B cell (primary cell): Measurements from ENCODE around the gene TBATA. TPM values are rescaled to one million over a fixed set of nuclear protein-coding genes. Genes with fewer than 3 reads are reported as not detected.

Source experiments
- ATAC-seq: fragments of 200-7000 bp; cut with Tn5 transposase; one replicate; pipeline ENCODE4 v1.10.0; 2021; ENCODE audit warnings: low read depth, mild to moderate bottlenecking, moderate number of reproducible peaks, moderate library complexity
- CTCF ChIA-PET: fragments of 350-600 bp; sonication (Branson Sonifier 250); formaldehyde crosslinking; loops from one replicate; lab custom pipeline; 2021; ENCODE audit warnings: antibody characterized with exemption, inconsistent platforms; lab: Charles Lee
- POLR2A ChIA-PET: fragments of 350-600 bp; sonication (Branson Sonifier 250); formaldehyde crosslinking; loops from one replicate; lab custom pipeline; 2021; ENCODE audit warnings: antibody characterized with exemption; lab: Charles Lee
- DNase-seq: peaks from one replicate; pipeline ENCODE4 v3.0.0; 2013
- H2AFZ ChIP-seq: 2 replicates; pipeline ENCODE4 v1.6.1; 2012; ENCODE audit warnings: mild to moderate bottlenecking, low read depth, low read length; ENCODE audit not compliant: insufficient read depth, poor library complexity, severe bottlenecking
- H3K27ac ChIP-seq, 2 donors: 1 replicate in 1 of 2; 2 replicates in 1 of 2; pipeline ENCODE4 v1.5.1; 2012 to 2013; ENCODE audit warnings: low read length in 2 of 2, mild to moderate bottlenecking in 2 of 2, moderate library complexity in 1 of 2
- H3K27me3 ChIP-seq, 4 experiments: fragments of 200-600 bp in 1 of 4; sonication (generic) in 1 of 4; replicated peaks in 1 of 4; 1 replicate in 2 of 4; 2 replicates in 2 of 4; pipeline versions ENCODE4 v1.6.1 to v1.7.0; 2013 to 2016; ENCODE audit warnings: low read length in 3 of 4, mild to moderate bottlenecking in 2 of 4, mixed read lengths in 1 of 4, moderate library complexity in 1 of 4; ENCODE audit not compliant: insufficient read depth in 4 of 4, control insufficient read depth in 3 of 4; ENCODE audit errors: control extremely low read depth in 1 of 4
- H3K36me3 ChIP-seq, 2 experiments: replicated peaks in 1 of 2; 1 replicate in 1 of 2; 2 replicates in 1 of 2; pipeline versions ENCODE4 v1.6.1 to v1.7.1; 2013; ENCODE audit warnings: low read length in 1 of 2; ENCODE audit not compliant: insufficient read depth in 2 of 2, control insufficient read depth in 1 of 2; ENCODE audit errors: control extremely low read depth in 1 of 2, extremely low read depth in 1 of 2
- H3K4me1 ChIP-seq, 2 donors: fragments of 200-600 bp in 1 of 2; sonication (generic) in 1 of 2; 1 replicate in 1 of 2; 2 replicates in 1 of 2; pipeline versions ENCODE4 v1.5.1 to v1.6.1; 2013 to 2017; ENCODE audit warnings: low read length in 2 of 2; ENCODE audit not compliant: control insufficient read depth in 2 of 2, insufficient read depth in 2 of 2
- H3K4me2 ChIP-seq: replicated peaks from 2 replicates; pipeline ENCODE3; 2012; ENCODE audit warnings: mild to moderate bottlenecking, low read depth, low read length; ENCODE audit not compliant: poor library complexity, severe bottlenecking
- H3K4me3 ChIP-seq, 5 experiments: fragments of 200-600 bp in 1 of 5; sonication (generic) in 1 of 5; 1 replicate in 3 of 5; 2 replicates in 2 of 5; pipeline versions ENCODE4 v1.5.1 to v1.7.0; 2011 to 2016; ENCODE audit warnings: low read length in 4 of 5, mild to moderate bottlenecking in 4 of 5, low read depth in 2 of 5, control low read depth in 1 of 5, moderate library complexity in 1 of 5; ENCODE audit not compliant: insufficient read depth in 1 of 5; ENCODE audit errors: control extremely low read depth in 1 of 5, extremely low read depth in 1 of 5
- H3K79me2 ChIP-seq: fragments of 200-600 bp; sonication (generic); one replicate; pipeline ENCODE4 v1.6.0; 2016; ENCODE audit warnings: low read length; ENCODE audit not compliant: control insufficient read depth, insufficient read depth
- H3K9ac ChIP-seq: fragments of 200-600 bp; sonication (generic); 2 replicates; pipeline ENCODE4 v1.6.1; 2017; ENCODE audit warnings: mild to moderate bottlenecking, low read length, moderate library complexity
- H3K9me3 ChIP-seq, 3 donors: one replicate each; pipeline versions ENCODE4 v1.6.1 to v1.7.1; 2013; ENCODE audit warnings: low read length in 2 of 3; ENCODE audit not compliant: control insufficient read depth in 2 of 3, insufficient read depth in 1 of 3; ENCODE audit errors: control extremely low read depth in 1 of 3
- H4K20me1 ChIP-seq: 2 replicates; pipeline ENCODE4 v1.6.0; 2012; ENCODE audit warnings: mild to moderate bottlenecking, low read length; ENCODE audit not compliant: insufficient read depth, control insufficient read depth, poor library complexity, severe bottlenecking
- H3K27ac Mint-ChIP-seq: one replicate; pipeline ENCODE4 v1.8.0; 2021; ENCODE audit warnings: mixed read lengths
- H3K27me3 Mint-ChIP-seq: one replicate; pipeline ENCODE4 v1.8.0; 2021; ENCODE audit warnings: mixed read lengths
- H3K4me1 Mint-ChIP-seq: one replicate; pipeline ENCODE4 v1.8.0; 2021; ENCODE audit warnings: mixed read lengths
- H3K4me3 Mint-ChIP-seq: one replicate; pipeline ENCODE4 v1.8.0; 2021; ENCODE audit warnings: mixed read lengths
- H3K9me3 Mint-ChIP-seq: one replicate; pipeline ENCODE4 v1.8.0; 2022; ENCODE audit warnings: mixed read lengths; ENCODE audit not compliant: insufficient read depth
- CTCF ChIP-seq: fragments of 200-600 bp; IDR thresholded peaks from one replicate; pipeline ENCODE4 v1.8.0; 2022; ENCODE audit warnings: antibody characterized with exemption, mild to moderate bottlenecking
- EZH2 ChIP-seq: IDR thresholded peaks from 2 replicates; pipeline ENCODE4 v1.6.1; 2012; ENCODE audit warnings: borderline replicate concordance, low read depth, mild to moderate bottlenecking, moderate library complexity, low read length; ENCODE audit not compliant: insufficient read depth, poor library complexity, severe bottlenecking
- WGBS: methylation state at CpG from one replicate; pipeline ENCODE4 v1.1.5; 2013; ENCODE audit warnings: missing lambda C conversion rate; ENCODE audit not compliant: insufficient coverage; 5-methylcytosine and 5-hydroxymethylcytosine counted together
- intact Hi-C: fragments of 100-400 bp; cut with micrococcal nuclease; formaldehyde crosslinking; loops from one replicate; pipeline ENCODE4 v1.10.0; 2022
- polyA plus RNA-seq: library from polyadenylated mRNA; depleted of rRNA; stranded (reverse); fragments of >200 nt; gene quantifications from 2 replicates; pipeline ENCODE4 v1.2.3, GENCODE V29; 2012
- total RNA-seq, 2 donors: library from RNA; stranded (reverse); fragments of 120-200 nt in 1 of 2; gene quantifications; 1 replicate in 1 of 2; 2 replicates in 1 of 2; pipeline versions ENCODE4 v1.2.3 to v1.2.4, GENCODE V29; 2013 to 2022

The TBATA gene
- total and polyA plus RNA-seq, 2 donors (not counting 1 experiment from before 2014, with no cell fraction given): not detected

GRCh38 chr10:70730955-70731354 is 54.2 kb downstream of the TBATA start:
- DNase-seq (no peak), ATAC-seq (no peak)
- CTCF ChIA-PET: interaction anchor here (0.5 kb wide), 1 partner anchor 148 kb away, joined by 3 read pairs; no protein-coding TSS in a partner anchor

More at GRCh38 chr10:70730955-70731354, 54.2 kb downstream of the TBATA start:
- intact Hi-C loops: no loop called here
- Histone ChIP-seq H3K4me1 (no peaks in the 10 kb centered on the region), H2AFZ (no peak overlapping the region), H3K9me3 (peaks cover 0 to 1% (median 0%) of the 10 kb centered on the region in 3 donors), H3K79me2 (no peaks in the 10 kb centered on the region), H3K36me3 (no peaks in the 10 kb centered on the region), H4K20me1 (no peaks in the 10 kb centered on the region), H3K27ac (no peak overlapping the region), H3K27me3 (no peaks in the 10 kb centered on the region), H3K4me2 (no peak overlapping the region), H3K9ac (no peak overlapping the region), H3K4me3 (no peak overlapping the region)
- Mint-ChIP-seq H3K27me3 (no peaks in the 10 kb centered on the region), H3K9me3 (no peaks in the 10 kb centered on the region), H3K4me3 (no peak overlapping the region), H3K4me1 (no peaks in the 10 kb centered on the region), H3K27ac (no peak overlapping the region)
- POLR2A ChIA-PET: no interaction called here
- WGBS: 70% methylated on average over 2 of the region's 2 CpGs
- TF ChIP-seq EZH2: no peak
- no peak for TF ChIP-seq CTCF
